Neutrophil (primary cell): ENCODE data around the gene CYP20A1.
A peak's percentile ranks its signal among the peaks of the same experiment; 100 is the strongest.
"Not testable (repeated sequence)": the region's sequence is repeated elsewhere in the genome, so short reads cannot be mapped to it uniquely, and the experiment has no call there.

Experiments
- H3K27ac ChIP-seq: fragments of 200-600 bp; sonication (generic); 2 replicates; pipeline ENCODE4 v1.5.1; 2016; ENCODE audit warnings: mild to moderate bottlenecking, moderate library complexity
- H3K27me3 ChIP-seq: fragments of 200-600 bp; sonication (generic); 2 replicates; pipeline ENCODE4 v1.6.0; 2016; ENCODE audit warnings: mild to moderate bottlenecking
- H3K36me3 ChIP-seq: fragments of 200-600 bp; sonication (generic); 2 replicates; pipeline ENCODE4 v1.5.1; 2017
- H3K4me1 ChIP-seq, 2 experiments: fragments of 200-600 bp in 1 of 2; sonication (generic) in 1 of 2; 1 replicate in 1 of 2; 2 replicates in 1 of 2; pipeline versions ENCODE4 v1.5.1 to v1.6.1; 2013 to 2016; ENCODE audit warnings: low read depth in 1 of 2, low read length in 1 of 2, mild to moderate bottlenecking in 1 of 2, moderate library complexity in 1 of 2; ENCODE audit not compliant: control insufficient read depth in 1 of 2, insufficient read depth in 1 of 2
- H3K4me3 ChIP-seq, 2 experiments: fragments of 200-600 bp in 1 of 2; sonication (generic) in 1 of 2; 1 replicate in 1 of 2; 2 replicates in 1 of 2; pipeline ENCODE4 v1.5.1; 2013 to 2016; ENCODE audit warnings: low read depth in 1 of 2, low read length in 1 of 2, mild to moderate bottlenecking in 1 of 2, moderate library complexity in 1 of 2
- H3K9me3 ChIP-seq: fragments of 200-600 bp; sonication (generic); 2 replicates; pipeline ENCODE4 v1.5.1; 2016
- TF ChIP-seq, protein P1 (sequence below): fragments of 200-600 bp; sonication (generic); IDR thresholded peaks from 2 replicates; pipeline ENCODE4 v1.5.1; 2016; ENCODE audit warnings: antibody characterized with exemption

CYP20A1 gene

DNA sequence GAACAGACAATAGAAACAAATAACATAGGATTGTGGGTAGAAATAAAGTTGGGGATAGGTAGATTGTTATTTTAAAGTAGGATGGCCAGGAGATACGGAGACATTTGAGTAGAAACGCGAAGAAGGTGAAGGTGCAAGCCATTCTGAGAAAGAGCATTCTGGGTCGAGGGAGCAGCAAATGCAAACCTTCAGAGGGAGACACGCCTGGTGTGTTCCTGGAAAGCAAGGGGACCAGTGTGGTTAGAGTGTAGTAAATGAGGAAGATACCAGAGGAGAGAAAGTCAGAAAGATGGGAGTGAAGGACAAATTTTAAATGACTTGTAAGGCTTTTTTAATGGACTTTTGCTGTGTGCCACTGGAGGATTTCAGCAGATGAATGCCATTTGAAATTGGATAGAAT is 1.7 kb downstream of the CYP20A1 start:
- Histone ChIP-seq H3K27ac (no peak overlapping the region), H3K27me3 (no peaks in the 10 kb centered on the region), H3K36me3 (no peaks in the 10 kb centered on the region), H3K4me3 (peak overlapping the region in 1 of 2 experiments; percentile 77), H3K4me1 (peaks cover 14 to 22% of the 10 kb centered on the region in 2 experiments), H3K9me3 (no peaks in the 10 kb centered on the region)
- TF ChIP-seq, protein P1, sequence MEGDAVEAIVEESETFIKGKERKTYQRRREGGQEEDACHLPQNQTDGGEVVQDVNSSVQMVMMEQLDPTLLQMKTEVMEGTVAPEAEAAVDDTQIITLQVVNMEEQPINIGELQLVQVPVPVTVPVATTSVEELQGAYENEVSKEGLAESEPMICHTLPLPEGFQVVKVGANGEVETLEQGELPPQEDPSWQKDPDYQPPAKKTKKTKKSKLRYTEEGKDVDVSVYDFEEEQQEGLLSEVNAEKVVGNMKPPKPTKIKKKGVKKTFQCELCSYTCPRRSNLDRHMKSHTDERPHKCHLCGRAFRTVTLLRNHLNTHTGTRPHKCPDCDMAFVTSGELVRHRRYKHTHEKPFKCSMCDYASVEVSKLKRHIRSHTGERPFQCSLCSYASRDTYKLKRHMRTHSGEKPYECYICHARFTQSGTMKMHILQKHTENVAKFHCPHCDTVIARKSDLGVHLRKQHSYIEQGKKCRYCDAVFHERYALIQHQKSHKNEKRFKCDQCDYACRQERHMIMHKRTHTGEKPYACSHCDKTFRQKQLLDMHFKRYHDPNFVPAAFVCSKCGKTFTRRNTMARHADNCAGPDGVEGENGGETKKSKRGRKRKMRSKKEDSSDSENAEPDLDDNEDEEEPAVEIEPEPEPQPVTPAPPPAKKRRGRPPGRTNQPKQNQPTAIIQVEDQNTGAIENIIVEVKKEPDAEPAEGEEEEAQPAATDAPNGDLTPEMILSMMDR = no peak

DNA sequence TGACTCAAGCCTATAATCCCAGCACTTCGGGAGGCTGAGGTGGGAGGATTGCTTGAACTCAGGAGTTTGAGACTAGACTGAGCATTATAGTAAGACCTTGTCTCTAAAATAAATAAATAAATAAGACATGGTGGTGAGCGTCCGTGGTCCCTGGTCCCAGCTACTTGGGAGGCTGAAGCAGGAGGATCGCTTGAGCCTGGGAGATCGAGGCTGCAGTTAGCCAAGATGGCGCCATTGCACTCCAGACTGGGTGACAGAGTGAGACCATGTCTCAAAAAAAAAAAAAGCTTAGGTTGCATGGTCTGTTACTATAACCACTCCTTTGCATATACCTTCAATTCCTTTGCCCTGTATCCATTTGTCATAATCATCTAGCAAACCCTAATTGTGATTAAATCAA is 3.7 kb downstream of the CYP20A1 start:
- no peak overlapping the region for H3K4me3 ChIP-seq

GRCh38 chr2:203246646-203247045 is 7.8 kb downstream of the CYP20A1 start:
- Histone ChIP-seq H3K27ac (no peak overlapping the region), H3K4me1 (no peaks in the 10 kb centered on the region), H3K4me3 (no peak overlapping the region), H3K27me3 (no peaks in the 10 kb centered on the region), H3K9me3 (no peaks in the 10 kb centered on the region), H3K36me3 (peaks cover 24% of the 10 kb centered on the region)
- TF ChIP-seq, protein P1 = no peak

More for the DNA sequence above, 3.7 kb downstream of the CYP20A1 start:
- peaks cover 14% of the 10 kb centered on the region for H3K36me3 ChIP-seq
- TF ChIP-seq, protein P1 = no peak
- no peak overlapping the region for H3K27ac ChIP-seq
- H3K27me3 ChIP-seq = no peaks in the 10 kb centered on the region
- H3K9me3 ChIP-seq = no peaks in the 10 kb centered on the region
- peaks cover 14 to 22% of the 10 kb centered on the region in 2 experiments for H3K4me1 ChIP-seq

- Histone ChIP-seq H3K27ac (peak overlapping the region; percentile 25), H3K4me3 (no peak overlapping the region), H3K36me3 (peaks cover 31% of the 10 kb centered on the region), H3K4me1 (peaks cover 0 to 5% of the 10 kb centered on the region in 2 experiments), H3K9me3 (no peaks in the 10 kb centered on the region), H3K27me3 (no peaks in the 10 kb centered on the region)
- TF ChIP-seq, protein P1 = no peak
These were observed 14.0 kb downstream of the CYP20A1 start for GRCh38 chr2:203252818-203253217.

GRCh38 chr2:203253422-203254095 is 14.7 kb downstream of the CYP20A1 start:
- H3K27ac ChIP-seq, H3K27me3 ChIP-seq, H3K9me3 ChIP-seq, H3K4me1 ChIP-seq, H3K4me3 ChIP-seq: not testable (repeated sequence)
- H3K36me3 ChIP-seq = peaks cover 30% of the 10 kb centered on the region

GRCh38 chr2:203261326-203262159 is 22.7 kb downstream of the CYP20A1 start:
- TF ChIP-seq, protein P1 = no peak
- Histone ChIP-seq H3K27me3 (no peaks in the 10 kb centered on the region), H3K27ac (no peak overlapping the region), H3K4me1 (no peaks in the 10 kb centered on the region), H3K36me3 (peaks cover 26% of the 10 kb centered on the region), H3K4me3 (no peak overlapping the region), H3K9me3 (no peaks in the 10 kb centered on the region)
